ENCODE data around the gene CTIF.

Gene CTIF

GRCh38 chr18:48818329-48819254 lies 279.8 kb downstream of the CTIF start:
- no peak for DNase-seq (ENCODE audit: low read depth in 2 of 2)

GRCh38 chr18:48819276-48819675 lies 280.4 kb downstream of the CTIF start:
- DNase-seq (ENCODE audit: low read depth in 2 of 2): no peak

- no peak for DNase-seq (ENCODE audit: low read depth in 2 of 2)
Measured at GRCh38 chr18:48819781-48820482, 281.1 kb downstream of the CTIF start.

- no peak for DNase-seq (ENCODE audit: low read depth in 2 of 2)
Measured at GRCh38 chr18:48820483-48821250, 281.8 kb downstream of the CTIF start.

- no peak for DNase-seq (ENCODE audit: low read depth in 2 of 2)
Measured at GRCh38 chr18:48821251-48821590, 282.4 kb downstream of the CTIF start.

- no peak for DNase-seq (ENCODE audit: low read depth in 2 of 2)
Measured at GRCh38 chr18:48821845-48822244, 283.0 kb downstream of the CTIF start.

- DNase-seq (ENCODE audit: low read depth in 2 of 2): no peak
Measured at GRCh38 chr18:48824231-48824970, 285.6 kb downstream of the CTIF start.

- no peak for DNase-seq (ENCODE audit: low read depth in 2 of 2)
Measured at GRCh38 chr18:48825101-48825745, 286.4 kb downstream of the CTIF start.

GRCh38 chr18:48826271-48826670 lies 287.4 kb downstream of the CTIF start:
- no peak for DNase-seq (ENCODE audit: low read depth in 2 of 2)

- no peak for DNase-seq (ENCODE audit: low read depth in 2 of 2)
Measured at GRCh38 chr18:48826806-48827205, 288.0 kb downstream of the CTIF start.

GRCh38 chr18:48827291-48828193 lies 288.7 kb downstream of the CTIF start:
- no peak for DNase-seq (ENCODE audit: low read depth in 2 of 2)

- DNase-seq (ENCODE audit: low read depth in 2 of 2): no peak
Measured at GRCh38 chr18:48828194-48828545, 289.3 kb downstream of the CTIF start.

- DNase-seq (ENCODE audit: low read depth in 2 of 2): no peak
Measured at GRCh38 chr18:48828691-48829442, 290.0 kb downstream of the CTIF start.

- DNase-seq (ENCODE audit: low read depth in 2 of 2): no peak
Measured at GRCh38 chr18:48829443-48830149, 290.8 kb downstream of the CTIF start.

GRCh38 chr18:48831113-48831759 lies 292.4 kb downstream of the CTIF start:
- no peak for DNase-seq (ENCODE audit: low read depth in 2 of 2)

- no peak for DNase-seq (ENCODE audit: low read depth in 2 of 2)
Measured at GRCh38 chr18:48831802-48832201, 293.0 kb downstream of the CTIF start.

- DNase-seq (ENCODE audit: low read depth in 2 of 2): no peak
Measured at GRCh38 chr18:48832938-48833700, 294.3 kb downstream of the CTIF start.

All from stimulated activated CD4-positive, alpha-beta T cell treated with anti-CD3 and anti-CD28 coated beads, Interleukin-4, amount 100 ng/mL, for 48 hours (primary cell).